H1 (cell line): ENCODE measurements around the gene SOST. TPM values are rescaled to one million over a fixed set of nuclear protein-coding genes. Genes with fewer than 3 reads are reported as not detected.
A peak's percentile ranks its signal among the peaks of the same experiment; 100 is the strongest.

Experiments
- CTCF ChIA-PET: fragments of 300-600 bp; sonication (Branson Sonifier 250); formaldehyde crosslinking; loops from one replicate; lab custom pipeline; 2021; ENCODE audit not compliant: partially characterized antibody; lab: Charles Lee
- POLR2A ChIA-PET: fragments of 300-600 bp; sonication (Branson Sonifier 250); formaldehyde crosslinking; loops from one replicate; lab custom pipeline; 2021; ENCODE audit warnings: inconsistent platforms; ENCODE audit not compliant: partially characterized antibody; lab: Charles Lee
- DNase-seq, 2 experiments: peaks; one replicate each; pipeline versions ENCODE4 v3.0.0 to v3.0.0-alpha.2; 2010 to 2022; ENCODE audit warnings: low spot score in 2 of 2, low read depth in 1 of 2, mixed read lengths in 1 of 2
- FAIRE-seq: peaks from 2 replicates; lab custom pipeline; 2011; peaks lifted over from hg19 to GRCh38; lab: Jason Lieb, UNC
- H2AFZ ChIP-seq: 2 replicates; pipeline ENCODE4 v1.8.1; 2012; ENCODE audit warnings: low read length, inconsistent platforms
- H2AK5ac ChIP-seq: 2 replicates; pipeline ENCODE4 v1.6.1; 2013; ENCODE audit warnings: low read depth, low read length
- H2BK120ac ChIP-seq: replicated peaks from 2 replicates; pipeline ENCODE3; 2013; ENCODE audit warnings: low read depth, low read length, inconsistent platforms
- H2BK12ac ChIP-seq: 2 replicates; pipeline ENCODE4 v1.6.1; 2013; ENCODE audit warnings: low read depth, low read length
- H2BK15ac ChIP-seq: 2 replicates; pipeline ENCODE4 v1.6.1; 2013; ENCODE audit warnings: low read length
- H2BK20ac ChIP-seq: 2 replicates; pipeline ENCODE4 v1.6.1; 2013; ENCODE audit warnings: low read length
- H2BK5ac ChIP-seq: 2 replicates; pipeline ENCODE4 v1.6.1; 2013; ENCODE audit warnings: low read depth, low read length
- H3K14ac ChIP-seq: 2 replicates; pipeline ENCODE4 v1.6.1; 2013; ENCODE audit warnings: inconsistent platforms; ENCODE audit not compliant: insufficient read length
- H3K18ac ChIP-seq: 2 replicates; pipeline ENCODE4 v1.6.1; 2013; ENCODE audit warnings: low read length; ENCODE audit errors: extremely low read depth
- H3K23ac ChIP-seq: 2 replicates; pipeline ENCODE4 v1.6.1; 2013; ENCODE audit warnings: inconsistent platforms; ENCODE audit not compliant: insufficient read length
- H3K23me2 ChIP-seq: 2 replicates; pipeline ENCODE4 v1.6.1; 2013; ENCODE audit warnings: low read depth, low read length
- H3K27ac ChIP-seq: 2 replicates; pipeline ENCODE4 v1.6.1; 2011; ENCODE audit warnings: low read depth, low read length, inconsistent platforms
- H3K27me3 ChIP-seq, 4 experiments: replicated peaks in 1 of 4; 1 replicate in 1 of 4; 2 replicates in 3 of 4; pipeline versions ENCODE4 v1.6.1 to v1.8.1; 2011 to 2013; ENCODE audit warnings: low read length in 3 of 4, mild to moderate bottlenecking in 3 of 4, inconsistent platforms in 2 of 4, mixed read lengths in 2 of 4, moderate library complexity in 1 of 4; ENCODE audit not compliant: control insufficient read depth in 3 of 4, insufficient read depth in 3 of 4; ENCODE audit errors: extremely low read depth in 1 of 4
- H3K36me3 ChIP-seq, 4 experiments: 2 replicates each; pipeline versions ENCODE4 v1.6.1 to v1.8.1; 2011 to 2013; ENCODE audit warnings: mild to moderate bottlenecking in 4 of 4, low read length in 3 of 4, moderate library complexity in 2 of 4, control low read depth in 1 of 4, inconsistent platforms in 1 of 4; ENCODE audit not compliant: insufficient read depth in 4 of 4, control insufficient read depth in 2 of 4
- H3K4ac ChIP-seq: replicated peaks from 2 replicates; pipeline ENCODE3; 2013; ENCODE audit warnings: low read length, low read depth, mixed read lengths, inconsistent platforms; ENCODE audit not compliant: insufficient read length
- H3K4me1 ChIP-seq, 4 experiments: replicated peaks in 1 of 4; 1 replicate in 1 of 4; 2 replicates in 3 of 4; pipeline versions ENCODE4 v1.6.1 to v1.8.1; 2011 to 2013; ENCODE audit warnings: low read length in 3 of 4, inconsistent platforms in 2 of 4, mixed read lengths in 1 of 4; ENCODE audit not compliant: insufficient read depth in 4 of 4, control insufficient read depth in 3 of 4
- H3K4me2 ChIP-seq, 2 experiments: 2 replicates each; pipeline versions ENCODE4 v1.6.1 to v1.8.1; 2011 to 2013; ENCODE audit warnings: low read depth in 2 of 2, low read length in 2 of 2, control low read depth in 1 of 2, inconsistent platforms in 1 of 2, mild to moderate bottlenecking in 1 of 2; ENCODE audit not compliant: insufficient read depth in 1 of 2
- H3K4me3 ChIP-seq, 4 experiments: fragments of 200-600, 300-600 bp in 1 of 4; sonication (generic), shearing (Covaris generic), sonication (Bioruptor Twin) in 1 of 4; 2 replicates each; pipeline versions ENCODE4 v1.5.1 to v1.8.1; 2011 to 2016; ENCODE audit warnings: low read length in 4 of 4, low read depth in 3 of 4, control low read depth in 2 of 4, inconsistent platforms in 2 of 4, mild to moderate bottlenecking in 2 of 4, mixed read lengths in 1 of 4, moderate library complexity in 1 of 4; ENCODE audit not compliant: insufficient read depth in 2 of 4; ENCODE audit errors: extremely low read depth in 1 of 4
- H3K56ac ChIP-seq: replicated peaks from 2 replicates; pipeline ENCODE3; 2013; ENCODE audit warnings: low read depth, mild to moderate bottlenecking, mixed read lengths, low read length, inconsistent platforms; ENCODE audit not compliant: insufficient read length
- H3K79me1 ChIP-seq: 2 replicates; pipeline ENCODE4 v1.6.1; 2013; ENCODE audit warnings: low read depth, low read length, control low read depth
- H3K79me2 ChIP-seq, 2 experiments: 2 replicates each; pipeline versions ENCODE4 v1.6.1 to v1.8.1; 2012 to 2013; ENCODE audit warnings: low read length in 2 of 2, mild to moderate bottlenecking in 2 of 2, inconsistent platforms in 1 of 2; ENCODE audit not compliant: insufficient read depth in 2 of 2, control insufficient read depth in 1 of 2
- H3K9ac ChIP-seq, 4 experiments: replicated peaks in 1 of 4; 1 replicate in 1 of 4; 2 replicates in 3 of 4; pipeline versions ENCODE4 v1.6.1 to v1.8.1; 2011 to 2013; ENCODE audit warnings: low read depth in 3 of 4, low read length in 3 of 4, control low read depth in 2 of 4, mild to moderate bottlenecking in 2 of 4, moderate library complexity in 2 of 4, inconsistent platforms in 1 of 4; ENCODE audit errors: extremely low read depth in 1 of 4
- H3K9me3 ChIP-seq, 2 experiments: 2 replicates each; pipeline versions ENCODE4 v1.6.1 to v1.8.1; 2012 to 2013; ENCODE audit warnings: mild to moderate bottlenecking in 2 of 2, moderate library complexity in 2 of 2, control low read depth in 1 of 2, inconsistent platforms in 1 of 2, low read depth in 1 of 2, low read length in 1 of 2, mixed read lengths in 1 of 2; ENCODE audit not compliant: insufficient read depth in 2 of 2
- H4K20me1 ChIP-seq, 2 experiments: replicated peaks in 1 of 2; 2 replicates each; pipeline versions ENCODE3 to v1.8.1; 2011 to 2013; ENCODE audit warnings: inconsistent platforms in 2 of 2, low read length in 2 of 2, mild to moderate bottlenecking in 1 of 2; ENCODE audit not compliant: insufficient read depth in 2 of 2, control insufficient read depth in 1 of 2
- H4K5ac ChIP-seq: 2 replicates; pipeline ENCODE4 v1.6.1; 2013; ENCODE audit warnings: low read length, low read depth, mixed read lengths, inconsistent platforms; ENCODE audit not compliant: insufficient read length
- H4K8ac ChIP-seq: 2 replicates; pipeline ENCODE4 v1.8.0; 2013; ENCODE audit warnings: mild to moderate bottlenecking, moderate library complexity, low read length, inconsistent platforms; ENCODE audit not compliant: insufficient read depth; ENCODE audit errors: extremely low read depth
- H4K91ac ChIP-seq: replicated peaks from 2 replicates; pipeline ENCODE3; 2013; ENCODE audit warnings: low read length, mixed read lengths, inconsistent platforms; ENCODE audit not compliant: insufficient read length
- CHD2 ChIP-seq: IDR thresholded peaks from 2 replicates; pipeline ENCODE4 v1.6.1; 2012; ENCODE audit warnings: low read length, improper control_type of control experiment
- EGR1 ChIP-seq: IDR thresholded peaks from 2 replicates; pipeline ENCODE4 v1.6.1; 2011; ENCODE audit warnings: low read depth, low read length, borderline replicate concordance
- EP300 ChIP-seq, 2 experiments: IDR thresholded peaks; 1 replicate in 1 of 2; 2 replicates in 1 of 2; pipeline ENCODE4 v1.6.1; 2011 to 2012; ENCODE audit warnings: low read depth in 2 of 2, low read length in 2 of 2, mild to moderate bottlenecking in 2 of 2, borderline replicate concordance in 1 of 2, inconsistent platforms in 1 of 2, moderate library complexity in 1 of 2
- PHF8 ChIP-seq: fragments of 200-600 bp; sonication (generic); conservative IDR thresholded peaks from 2 replicates; pipeline ENCODE4 v1.7.1; 2012; ENCODE audit warnings: low read depth, mild to moderate bottlenecking, inconsistent platforms, low read length, moderate library complexity
- POLR2AphosphoS5 ChIP-seq: IDR thresholded peaks from 2 replicates; pipeline ENCODE4 v1.6.1; 2011; ENCODE audit warnings: low read depth, low read length
- SUZ12 ChIP-seq: fragments of 200-600 bp; sonication (generic); IDR thresholded peaks from 2 replicates; pipeline ENCODE4 v1.6.1; 2012; ENCODE audit warnings: mild to moderate bottlenecking, inconsistent platforms, low read length, moderate library complexity, mixed read lengths
- ZNF274 ChIP-seq: IDR thresholded peaks from 2 replicates; pipeline ENCODE4 v1.7.0; 2012; ENCODE audit warnings: low read length, borderline replicate concordance; ENCODE audit errors: extremely low read depth
- WGBS, 2 experiments: shearing (Covaris generic) in 1 of 2; methylation state at CpG; one replicate each; pipeline versions ENCODE4 v1.1.6 to v1.1.7; 2013 to 2015; ENCODE audit warnings: low lambda C conversion rate in 2 of 2, mixed read lengths in 2 of 2, inconsistent platforms in 1 of 2, low coverage in 1 of 2, missing lambda C conversion rate in 1 of 2; ENCODE audit not compliant: insufficient replicate concordance in 2 of 2, insufficient coverage in 1 of 2, insufficient read length in 1 of 2; ENCODE audit errors: extremely low coverage in 1 of 2, missing lambda C conversion rate in 1 of 2; 5-methylcytosine and 5-hydroxymethylcytosine counted together
- long read RNA-seq, 2 experiments: library from RNA in 1 of 2; library from capped mRNA in 1 of 2; stranded (forward); transcript quantifications; one replicate each; pipeline ENCODE4 v2.0.0, GENCODE V29; 2021; ENCODE audit warnings: inconsistent platforms in 1 of 2
- polyA minus RNA-seq, 3 experiments: library from RNA; depleted of rRNA, polyadenylated mRNA; stranded (reverse); fragments of >200 nt; gene quantifications; 1 replicate in 2 of 3; 2 replicates in 1 of 3; pipeline ENCODE4 v1.2.3, GENCODE V29; 2011
- polyA plus RNA-seq, 7 experiments: library from polyadenylated mRNA; depleted of rRNA in 3 of 7; stranded (reverse) in 5 of 7; unstranded in 2 of 7; fragments of >200 nt in 5 of 7; fragments of 200-250 nt in 2 of 7; gene quantifications; 1 replicate in 5 of 7; 2 replicates in 1 of 7; 4 replicates in 1 of 7; pipeline versions ENCODE4 v1.2.1 to v1.2.3, GENCODE V29; 2011 to 2013; ENCODE audit warnings: missing spikeins in 2 of 7, mixed read lengths in 2 of 7
- total RNA-seq: library from RNA; stranded (reverse); fragmentation: NEBNext Ultra II Directional; extraction: Animal tissue kit (Norgen Biotek cat#: 25700); gene quantifications from 2 replicates; pipeline ENCODE4 v1.2.1, GENCODE V29; 2021
- TF ChIP-seq, protein P1 (sequence below): IDR thresholded peaks from 2 replicates; pipeline ENCODE4 v1.6.1; 2012; ENCODE audit warnings: inconsistent platforms
- TF ChIP-seq, protein P2 (sequence below): IDR thresholded peaks from 2 replicates; pipeline ENCODE4 v1.6.1; 2011; ENCODE audit warnings: low read depth, mild to moderate bottlenecking, low read length; ENCODE audit not compliant: insufficient read depth

Gene SOST
- not detected in 2 replicates for total RNA-seq
- 0.08 and 0.25 TPM in 2 replicates for polyA plus RNA-seq (2011; rRNA removed)
- polyA plus RNA-seq (2011; cell fraction: cytosol; rRNA removed): 0.19 TPM
- 0.14 TPM for polyA plus RNA-seq (2011; cell fraction: nucleus; rRNA removed)
- polyA plus RNA-seq (2012, experiment 1 of 2): 0.12 to 0.27 TPM (median 0.15 TPM) in 4 replicates
- 0.21 TPM for polyA plus RNA-seq (2012, experiment 2 of 2)
- polyA plus RNA-seq (2013, experiment 1 of 2): 0.08 TPM
- 0.09 TPM for polyA plus RNA-seq (2013, experiment 2 of 2)
- not detected in 2 replicates for polyA minus RNA-seq (2011; rRNA and poly(A)+ RNA removed)
- polyA minus RNA-seq (2011; cell fraction: cytosol; rRNA and poly(A)+ RNA removed): not detected
- not detected for polyA minus RNA-seq (2011; cell fraction: nucleus; rRNA and poly(A)+ RNA removed)
- long read RNA-seq, experiment 1: 0 reads
- long read RNA-seq, experiment 2: 0 reads

DNA sequence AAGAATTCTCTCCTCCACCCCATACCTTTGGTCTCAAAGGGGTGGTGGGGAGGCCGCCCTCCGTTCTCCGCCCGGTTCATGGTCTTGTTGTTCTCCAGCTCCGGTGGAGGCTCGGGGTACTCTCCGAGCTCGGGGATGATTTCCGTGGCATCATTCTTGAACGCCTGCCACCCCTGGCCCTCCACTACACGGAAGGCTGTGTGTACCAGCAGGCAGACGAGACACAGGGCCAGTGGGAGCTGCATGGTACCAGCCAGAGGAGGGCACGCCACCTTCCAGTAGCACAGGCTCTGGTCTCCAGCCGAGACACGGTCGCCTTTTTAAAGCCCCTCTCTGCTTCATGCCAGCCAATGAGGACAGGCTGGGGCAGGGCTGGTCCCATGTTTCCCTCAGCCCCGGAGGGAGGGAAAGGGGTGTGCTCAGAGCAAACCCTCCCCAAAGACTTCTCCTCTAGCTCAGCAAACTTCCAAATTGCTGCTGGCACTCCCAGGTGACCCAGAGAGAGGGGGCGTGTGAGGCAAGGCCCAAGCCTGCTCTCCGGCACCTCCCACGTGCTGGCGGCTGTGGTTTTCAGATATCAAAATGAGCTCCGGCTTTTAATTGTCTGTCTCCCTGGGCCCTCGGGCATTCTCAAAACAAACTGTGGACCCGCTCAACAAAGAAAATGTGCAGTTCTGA, at the start of gene SOST:
SOST (minus strand) TSS at position 295 of the 678 bp plus-strand sequence; CDS start at position 245, 50 bp downstream.
- ChIA-PET CTCF (interaction anchor here (0.6 to 22.9 kb wide), 15 partner anchors 9 to 183 kb away, joined by 3 to 969 read pairs (median 9); no protein-coding TSS in a partner anchor), POLR2A (interaction anchor here (2.2 to 2.9 kb wide), 3 partner anchors 56 to 62 kb away, joined by 7 to 9 read pairs (median 8); no protein-coding TSS in a partner anchor)
- Histone ChIP-seq H3K27ac (no peak within 1 kb of the TSS), H2BK5ac (peak within 1 kb of the TSS; percentile 69; the same call in 1 of the 2 replicates), H3K9me3 (no peaks in the 10 kb centered on the region), H3K4me3 (no peak within 1 kb of the TSS), H3K14ac (no peak within 1 kb of the TSS), H3K4ac (no peak within 1 kb of the TSS), H3K4me2 (no peak within 1 kb of the TSS), H4K5ac (no peak within 1 kb of the TSS), H3K36me3 (no peaks in the 10 kb centered on the region), H3K9ac (no peak within 1 kb of the TSS), H4K20me1 (no peaks in the 10 kb centered on the region), H3K4me1 (peaks cover 4 to 25% (median 8%) of the 10 kb centered on the region in 4 experiments; a peak in 6 of 7 replicates), H3K23me2 (peaks cover 3% of the 10 kb centered on the region; the same call in 1 of the 2 replicates), H2BK120ac (peak within 1 kb of the TSS; percentile 48), H2BK12ac (peak within 1 kb of the TSS; percentile 88; the same call in 1 of the 2 replicates), H3K56ac (no peak within 1 kb of the TSS), H3K18ac (no peak within 1 kb of the TSS; the same call in 1 of the 2 replicates), H3K23ac (no peak within 1 kb of the TSS), H3K79me2 (no peaks in the 10 kb centered on the region), H3K27me3 (peaks cover 0 to 30% (median 22%) of the 10 kb centered on the region in 4 experiments; a peak in 6 of 7 replicates), H4K91ac (peak within 1 kb of the TSS; percentile 76), H3K79me1 (no peaks in the 10 kb centered on the region), H2BK20ac (peak within 1 kb of the TSS; percentile 93; the same call in 1 of the 2 replicates), H2AK5ac (0 out of 2 replicates have a peak within 1 kb of the TSS, but pooled peaks have one; percentile 8), H2AFZ (no peak within 1 kb of the TSS), H4K8ac (peak within 1 kb of the TSS; percentile 29), H2BK15ac (peak within 1 kb of the TSS; percentile 55; the same call in 1 of the 2 replicates)
- no peak for DNase-seq
- WGBS, 2 experiments: 87% methylated on average over 21 of the region's 24 CpGs; no CpG with 5 or more reads in 1 of the 2 experiments
- FAIRE-seq: no peak
- TF ChIP-seq SUZ12 (no peak), EGR1 (no peak), POLR2AphosphoS5 (no peak), PHF8 (no peak), CHD2 (no peak), ZNF274 (no peak), EP300 (IDR thresholded peaks at IDR 0.05; ENCODE audit: borderline replicate concordance in 1 of 2, low read depth in 2 of 2, low read length in 2 of 2) (no peak)
- TF ChIP-seq, protein P1, sequence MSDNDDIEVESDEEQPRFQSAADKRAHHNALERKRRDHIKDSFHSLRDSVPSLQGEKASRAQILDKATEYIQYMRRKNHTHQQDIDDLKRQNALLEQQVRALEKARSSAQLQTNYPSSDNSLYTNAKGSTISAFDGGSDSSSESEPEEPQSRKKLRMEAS: no peak
- TF ChIP-seq, protein P2, sequence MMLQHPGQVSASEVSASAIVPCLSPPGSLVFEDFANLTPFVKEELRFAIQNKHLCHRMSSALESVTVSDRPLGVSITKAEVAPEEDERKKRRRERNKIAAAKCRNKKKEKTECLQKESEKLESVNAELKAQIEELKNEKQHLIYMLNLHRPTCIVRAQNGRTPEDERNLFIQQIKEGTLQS: no peak
